NCI-H510A (cell line): Measurements from ENCODE around the gene SMYD5.
"Not testable (repeated sequence)": the region's sequence is repeated elsewhere in the genome, so short reads cannot be mapped to it uniquely, and the experiment has no call there.

Source experiments
- DNase-seq: peaks from one replicate; lab custom pipeline; 2025; lab: John Stamatoyannopoulos, UW

The SMYD5 gene

GRCh38 chr2:73260338-73260984, 46.4 kb downstream of the SMYD5 start:
- DNase-seq: no peak

DNA sequence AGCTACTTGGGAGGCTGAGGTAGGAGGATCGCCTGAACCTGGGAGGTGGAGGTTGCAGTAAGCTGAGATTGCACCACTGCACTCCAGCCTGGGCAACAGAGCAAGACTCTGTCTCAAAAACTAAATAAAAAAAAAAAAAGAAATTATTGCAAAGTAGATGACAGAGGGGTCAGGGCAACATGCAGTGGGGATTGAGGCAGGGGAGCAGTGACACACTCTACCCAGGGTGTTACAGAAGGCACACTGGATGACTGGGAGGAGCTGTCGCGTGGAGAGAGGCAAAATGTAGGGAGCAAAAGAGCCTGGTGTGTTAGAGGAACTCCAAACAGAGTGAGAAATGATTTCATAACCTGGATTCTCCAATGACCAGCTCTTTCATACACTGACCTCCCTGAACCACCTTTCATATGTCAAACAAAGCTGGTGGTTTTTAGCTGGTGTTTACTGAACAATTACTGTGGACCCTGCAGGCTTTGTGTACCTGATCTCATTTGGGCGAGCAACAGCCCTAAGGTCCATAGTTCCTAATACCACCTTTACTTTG, 48.1 kb downstream of the SMYD5 start:
- no peak for DNase-seq

- not testable (repeated sequence) for DNase-seq
Measured at GRCh38 chr2:73262691-73263429, 48.8 kb downstream of the SMYD5 start.

GRCh38 chr2:73263540-73264331, 49.7 kb downstream of the SMYD5 start:
- no peak for DNase-seq

- DNase-seq: no peak
Measured at GRCh38 chr2:73264332-73264606, 50.2 kb downstream of the SMYD5 start.

DNA sequence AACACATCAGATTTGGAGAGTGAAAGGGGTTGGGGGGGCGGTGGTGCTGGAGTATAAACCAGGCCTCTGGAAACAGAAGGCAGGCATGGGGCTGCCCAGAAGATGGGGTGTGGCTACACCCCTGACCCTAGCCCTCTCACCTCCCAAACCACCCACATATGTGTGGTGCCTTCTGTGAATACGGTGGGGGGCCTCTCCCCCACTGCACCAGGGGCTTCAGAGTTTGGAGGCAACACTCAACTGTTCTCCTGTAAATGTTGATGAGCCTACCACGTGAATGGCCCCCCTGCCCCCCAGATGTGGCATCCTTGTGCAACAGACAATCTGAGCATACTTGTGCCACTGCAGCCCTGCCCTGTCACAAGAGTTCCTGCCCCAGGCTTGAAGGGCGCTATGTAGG, 50.7 kb downstream of the SMYD5 start:
- DNase-seq: no peak

- no peak for DNase-seq
Measured at GRCh38 chr2:73265298-73266060, 51.4 kb downstream of the SMYD5 start.

GRCh38 chr2:73266061-73266901, 52.2 kb downstream of the SMYD5 start:
- peak; percentile 66 for DNase-seq

- DNase-seq: no peak
Measured at GRCh38 chr2:73267008-73267407, 53.0 kb downstream of the SMYD5 start.

- DNase-seq: no peak
Measured at GRCh38 chr2:73268366-73268829, 54.4 kb downstream of the SMYD5 start.

DNA sequence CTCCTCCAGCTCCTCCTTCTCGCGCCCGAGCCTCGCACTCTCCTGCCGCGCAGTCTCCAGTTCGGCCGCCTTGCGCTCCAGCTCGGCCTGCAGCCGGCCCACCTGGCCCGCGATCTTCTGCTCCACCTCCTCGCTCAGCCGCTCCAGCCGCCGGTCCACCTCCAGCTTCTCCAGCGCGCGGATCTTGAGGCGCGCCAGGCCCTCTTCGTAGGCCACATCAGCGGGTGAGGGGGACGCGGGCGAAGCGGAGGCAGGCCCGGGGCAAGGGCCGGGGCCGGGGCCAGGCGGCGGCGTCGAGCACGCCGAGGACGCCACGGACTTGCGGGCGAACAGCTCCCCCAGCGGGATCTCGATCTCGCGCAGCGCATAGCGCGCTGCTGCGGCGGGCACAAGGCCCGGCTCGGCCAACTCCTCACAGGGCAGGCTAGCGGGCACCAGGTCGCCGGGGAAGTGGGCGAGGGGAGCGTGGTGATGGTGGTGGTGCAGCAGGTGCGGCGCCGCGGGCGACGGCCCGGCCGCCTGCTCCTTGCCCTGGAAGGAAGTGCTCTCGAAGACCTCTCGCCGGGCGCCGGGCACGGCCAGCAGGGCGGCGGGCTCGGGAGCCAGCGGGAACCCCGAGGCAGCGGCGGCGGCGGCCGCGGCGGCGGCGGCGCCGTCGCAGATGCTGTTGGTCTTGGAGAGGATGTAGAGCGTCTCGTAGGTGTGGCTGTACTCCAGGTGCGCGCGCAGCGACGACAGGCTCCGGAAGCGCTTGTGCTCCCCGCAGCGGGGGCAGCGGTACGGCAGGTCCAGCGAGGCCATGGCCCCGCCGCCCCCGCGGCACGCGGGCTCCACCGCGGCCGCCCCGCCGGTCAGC, 55.0 kb downstream of the SMYD5 start:
- DNase-seq: peak; percentile 75

GRCh38 chr2:73269686-73270465, 55.8 kb downstream of the SMYD5 start:
- no peak for DNase-seq

GRCh38 chr2:73272270-73272669, 58.2 kb downstream of the SMYD5 start:
- DNase-seq: no peak
